Stimulated activated CD4-positive, alpha-beta T cell treated with anti-CD3 and anti-CD28 coated beads, Interleukin-1b, Interleukin-23, amount 100 ng/mL, for 1 hour (primary cell): Measurements from ENCODE around the gene USP3.

Source experiments
- DNase-seq, 2 donors: peaks; one replicate each; pipeline ENCODE4 v3.0.0-alpha.2; 2020; ENCODE audit warnings: low read depth in 2 of 2

The USP3 gene

DNA sequence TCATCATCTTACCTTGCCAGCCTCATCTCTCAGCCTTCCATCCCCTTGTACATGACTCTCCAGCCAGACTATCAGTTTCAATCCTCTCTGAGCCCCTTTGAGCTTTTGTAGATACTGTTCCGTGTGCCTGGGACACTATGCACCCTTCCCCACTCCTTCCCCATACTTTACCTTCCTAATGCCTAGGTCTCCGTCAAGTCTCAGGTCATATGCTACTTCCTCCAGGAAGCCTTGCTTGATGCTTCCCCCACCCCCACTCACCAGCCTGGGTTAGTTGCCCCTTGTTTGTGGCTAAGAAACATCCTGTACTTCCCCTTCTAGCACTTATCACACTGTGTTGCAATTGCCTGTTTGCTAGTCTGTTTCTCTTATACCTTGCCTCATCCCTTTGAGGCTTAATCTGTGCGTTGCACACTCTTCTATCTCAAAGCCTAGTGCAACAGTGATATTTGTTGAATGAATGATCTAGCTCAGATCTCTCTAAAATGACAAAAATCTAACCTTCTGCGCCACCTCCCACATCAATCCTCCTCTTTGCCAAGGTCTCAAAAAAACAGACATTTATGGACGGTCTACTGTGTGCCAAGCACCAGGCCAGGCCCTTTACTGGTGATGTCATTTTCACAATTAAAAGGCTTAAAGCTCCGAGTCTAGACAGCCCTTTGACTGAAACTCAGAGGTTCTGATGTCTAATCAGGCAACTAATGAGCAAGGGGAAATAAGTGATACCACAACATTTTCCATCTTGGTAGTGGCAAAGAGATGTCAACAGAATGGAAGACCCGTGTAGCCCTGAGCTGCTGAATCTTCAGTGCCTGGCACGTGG, 6.5 kb upstream of the USP3 start:
- no peak for DNase-seq

GRCh38 chr15:63499175-63499549, 5.2 kb upstream of the USP3 start:
- no peak for DNase-seq

- DNase-seq, result no peak
These were observed 4.8 kb upstream of the USP3 start for GRCh38 chr15:63499611-63500010.

GRCh38 chr15:63500265-63501250, 3.8 kb upstream of the USP3 start:
- no peak for DNase-seq

GRCh38 chr15:63501256-63502089, 2.9 kb upstream of the USP3 start:
- no peak for DNase-seq

GRCh38 chr15:63502137-63502766, 2.1 kb upstream of the USP3 start:
- no peak for DNase-seq

DNA sequence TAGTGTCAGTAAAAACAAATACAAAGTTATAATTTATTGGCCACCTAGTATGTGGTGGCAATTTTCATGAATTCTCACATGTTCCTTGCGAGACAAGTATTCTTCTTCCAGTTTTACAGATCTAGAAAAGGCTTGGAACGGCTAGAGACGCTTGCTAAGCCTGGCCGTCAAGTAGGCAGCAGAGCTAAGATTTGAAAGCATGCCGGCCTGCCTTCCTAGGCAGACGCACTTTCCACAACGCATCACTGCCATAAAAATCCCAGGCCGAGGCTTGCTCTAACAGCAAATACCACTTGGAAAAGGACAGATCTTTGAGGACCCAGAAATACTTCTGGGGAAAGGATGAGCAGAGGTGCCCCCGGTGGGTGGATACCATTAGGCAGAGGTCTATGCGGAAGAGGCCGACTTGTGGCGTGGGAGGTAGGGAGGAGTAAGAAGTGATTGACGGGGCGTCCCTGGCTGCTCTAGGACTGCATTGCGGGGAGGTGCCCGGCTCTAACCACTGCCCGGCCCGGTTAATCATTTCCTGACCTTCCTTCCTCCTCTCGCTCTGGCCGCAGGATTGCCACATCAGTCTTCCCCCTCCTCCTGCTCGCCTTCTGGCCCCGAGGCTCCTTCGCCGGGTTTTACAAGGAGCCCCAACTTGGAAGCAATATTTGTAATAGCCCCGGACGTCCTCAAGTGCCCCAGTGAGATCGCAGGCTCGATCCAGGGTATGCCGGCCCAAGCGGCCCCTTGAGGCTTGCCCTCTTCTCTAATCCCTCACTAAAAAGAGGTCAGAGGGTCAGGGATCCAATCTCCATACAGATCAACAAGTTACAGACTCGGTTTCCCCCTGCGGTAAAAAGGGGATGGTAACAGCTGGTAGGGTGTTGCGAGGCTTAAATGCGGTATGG, 1.3 kb upstream of the USP3 start:
- peak; percentile 34 to 41 for DNase-seq

GRCh38 chr15:63503739-63504246, 600 bp upstream of the USP3 start:
- DNase-seq, result peak; percentile 64 to 75

DNA sequence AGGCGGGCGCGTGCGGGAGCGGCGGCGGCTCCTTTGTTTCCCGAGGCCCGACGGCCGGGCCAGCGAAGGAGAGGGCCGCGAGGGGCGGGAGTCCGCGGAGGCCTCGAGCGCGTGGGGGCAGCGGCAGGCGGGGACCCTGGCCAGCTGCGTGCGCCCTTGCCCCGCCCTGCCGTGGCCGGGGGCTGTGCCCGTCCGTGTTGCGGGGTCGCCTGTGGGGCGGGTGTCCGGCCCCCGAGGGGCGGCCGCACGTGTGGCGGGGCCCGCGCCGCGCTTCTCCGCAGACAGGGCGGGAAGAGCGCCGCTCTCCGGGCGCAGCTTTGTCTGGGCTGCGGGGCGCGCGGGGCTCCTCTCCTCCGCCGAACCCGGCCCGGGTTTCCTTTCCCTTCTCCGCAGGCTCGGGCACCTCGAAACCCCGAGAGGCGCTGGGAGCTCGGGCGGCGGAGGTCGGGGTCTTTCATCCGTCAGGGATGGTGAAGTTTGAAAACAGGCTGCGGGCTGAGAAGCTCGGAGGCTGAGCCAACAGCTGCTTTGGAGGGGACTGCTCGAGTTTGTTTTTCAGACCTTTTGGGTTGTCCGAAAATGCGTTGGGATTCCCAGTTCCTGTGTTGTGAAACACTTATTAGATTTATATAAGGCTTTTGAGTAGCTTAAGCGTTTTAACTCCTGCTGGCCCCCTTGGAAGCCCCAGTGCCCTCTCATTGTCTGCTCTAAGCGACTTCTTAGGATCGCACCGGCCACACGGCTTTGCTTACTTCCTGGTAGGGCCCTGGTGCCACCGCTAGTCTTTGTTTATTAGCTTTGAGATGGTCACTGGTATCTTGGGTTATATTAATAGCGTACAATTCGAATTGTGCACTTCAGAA, 817 bp downstream of the USP3 start:
- DNase-seq, result peak in 1 of 2 donors; percentile 13

DNA sequence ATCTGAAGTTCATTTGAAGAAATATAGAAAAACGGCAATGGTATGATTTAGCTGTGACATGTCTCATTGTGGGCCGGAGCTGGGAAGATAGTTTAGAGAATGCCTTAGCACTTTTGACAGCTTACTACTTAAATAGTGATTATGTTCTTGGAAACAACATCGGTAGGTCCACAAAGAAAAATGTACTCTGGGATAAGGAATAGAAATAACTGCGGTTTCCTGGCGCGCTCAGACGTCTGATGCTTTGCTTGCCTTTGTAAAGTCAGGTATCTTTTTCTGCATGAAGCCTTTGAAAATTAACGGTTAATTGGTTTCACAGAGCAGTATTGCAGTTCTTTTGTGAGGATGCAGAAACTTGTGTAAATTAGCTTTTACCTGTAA, 1.4 kb downstream of the USP3 start:
- DNase-seq, result no peak

GRCh38 chr15:63506537-63507035, 2.2 kb downstream of the USP3 start:
- DNase-seq, result no peak

DNA sequence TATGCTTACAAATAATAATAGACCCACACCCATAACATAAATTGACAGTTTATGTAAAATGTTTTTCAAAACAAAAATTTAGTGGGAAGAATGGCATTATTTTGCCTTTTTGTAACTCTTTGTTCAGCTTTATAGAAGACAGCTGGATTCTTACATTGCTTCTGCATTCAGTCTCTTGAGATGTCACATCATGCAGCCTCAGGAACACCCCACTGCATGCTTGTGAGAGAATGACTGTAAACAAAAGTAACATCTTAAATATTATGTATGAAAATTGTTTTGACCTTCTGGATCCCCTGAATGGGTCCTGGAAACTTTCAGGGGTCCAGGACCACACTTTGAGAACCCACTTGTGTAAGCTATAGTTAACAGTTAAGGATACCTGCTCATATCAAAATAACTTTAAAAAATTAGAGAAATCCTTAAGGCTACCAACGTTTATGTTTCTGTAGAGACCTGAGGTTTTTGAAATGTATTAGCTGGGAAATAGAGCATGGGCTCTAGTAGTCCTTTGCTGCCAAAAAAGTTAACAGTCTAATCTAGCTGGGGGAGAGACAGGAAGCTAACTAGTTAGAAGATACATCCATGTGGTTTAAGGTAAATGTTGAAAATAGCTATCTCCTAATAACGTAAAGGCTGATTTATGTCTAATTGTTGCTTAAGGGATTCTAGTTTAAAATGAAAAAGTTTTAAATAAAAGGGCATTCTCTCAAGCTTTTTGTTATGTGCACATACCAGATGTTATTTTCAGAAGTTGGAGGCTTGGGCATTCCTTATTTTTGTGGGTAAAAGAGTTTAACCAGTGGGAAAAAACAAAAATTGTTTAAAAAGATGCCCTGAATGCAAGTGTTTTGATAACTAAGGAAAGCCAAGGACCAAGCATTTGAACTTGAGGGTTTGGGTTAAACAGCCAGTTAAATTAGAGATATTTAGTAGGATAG, 3.8 kb downstream of the USP3 start:
- no peak for DNase-seq

GRCh38 chr15:63509056-63509954, 4.9 kb downstream of the USP3 start:
- no peak for DNase-seq

DNA sequence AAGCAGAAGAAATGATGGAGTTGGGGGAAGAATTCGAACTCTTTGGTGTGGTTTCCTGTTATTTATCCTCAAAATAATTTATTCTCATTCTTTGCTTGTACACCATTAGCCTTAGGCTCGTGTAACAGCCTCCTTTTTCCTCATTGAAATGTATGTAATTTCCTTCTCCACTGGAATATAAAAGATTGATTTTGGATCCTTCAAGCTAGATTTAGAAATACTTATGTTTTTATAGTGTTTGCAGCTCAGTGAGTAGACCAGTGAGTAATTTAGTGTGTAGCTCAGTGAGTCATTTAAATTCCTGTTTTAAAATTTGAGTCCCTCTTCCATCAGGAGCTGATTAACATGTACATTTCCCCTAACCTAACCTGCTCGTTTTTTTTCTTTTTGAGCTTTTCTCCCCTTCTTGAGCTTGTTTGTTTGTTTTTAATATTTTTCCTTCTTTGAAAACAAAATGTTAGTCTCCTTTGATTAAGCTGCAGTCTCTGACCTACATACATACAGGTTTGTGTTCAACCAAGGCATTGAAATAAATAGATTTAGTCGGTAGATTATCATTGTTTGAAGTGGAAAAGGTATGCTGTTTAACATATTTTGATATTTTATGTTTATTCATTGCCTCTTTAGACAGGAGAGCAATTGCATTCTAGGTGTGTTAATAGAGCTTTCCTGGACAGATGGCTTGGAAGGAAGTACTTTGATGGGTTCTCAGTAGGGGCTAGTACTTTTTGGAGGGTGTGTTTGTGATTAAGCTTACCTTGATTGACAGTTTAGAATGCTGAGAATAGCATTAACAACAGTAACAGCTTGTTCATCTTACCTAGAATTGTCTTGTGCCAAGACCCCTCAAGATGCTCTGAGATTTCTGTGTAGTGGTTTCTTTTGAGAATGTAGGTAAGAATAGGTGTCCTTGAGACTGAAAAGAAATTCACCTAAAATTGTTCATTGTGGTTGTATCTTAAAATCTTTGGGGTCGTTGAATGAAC, 5.9 kb downstream of the USP3 start:
- DNase-seq, result no peak

- no peak for DNase-seq
These were observed 7.8 kb downstream of the USP3 start for GRCh38 chr15:63512148-63512547.

DNA sequence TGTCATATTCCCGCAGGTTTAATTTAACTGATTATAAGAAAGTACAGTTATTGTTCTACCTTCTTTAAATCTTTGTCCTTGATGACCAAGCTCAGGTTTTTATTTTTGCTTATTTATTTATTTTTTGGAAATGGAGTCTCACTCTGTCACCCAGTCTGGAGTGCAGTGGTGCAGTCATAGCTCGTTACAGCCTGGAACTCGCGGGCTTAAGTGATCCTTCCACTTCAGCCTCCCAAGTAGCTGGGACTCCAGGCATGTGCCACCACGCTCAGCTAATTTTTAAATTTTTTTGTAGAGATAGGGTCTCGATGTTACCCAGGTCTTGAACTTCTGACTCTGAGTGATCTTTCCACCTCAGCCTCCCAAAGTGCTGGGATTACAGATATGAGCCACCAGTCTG, 8.9 kb downstream of the USP3 start:
- DNase-seq, result no peak
